ENCODE results near the gene NMRK1.

NMRK1 gene

GRCh38 chr9:75083188-75083970 lies 4.6 kb downstream of the NMRK1 start:
- no peak for TF ChIP-seq CTCF (IDR thresholded peaks at IDR 0.05; ENCODE audit: low read depth, low read length, missing control alignments)
- in situ Hi-C loops (cut with HindIII; ENCODE audit: low pct_ligation_motif_present, low sequenced_read_pairs), result no loop called here
- H3K4me3 ChIP-seq (ENCODE audit: low read depth, low read length), result no peak overlapping the region
- no peaks in the 10 kb centered on the region for H3K27me3 ChIP-seq (replicated peaks)
- H3K36me3 ChIP-seq (replicated peaks), result no peaks in the 10 kb centered on the region
- DNase-seq, result no peak
- no peak overlapping the region for H3K27ac ChIP-seq

DNA sequence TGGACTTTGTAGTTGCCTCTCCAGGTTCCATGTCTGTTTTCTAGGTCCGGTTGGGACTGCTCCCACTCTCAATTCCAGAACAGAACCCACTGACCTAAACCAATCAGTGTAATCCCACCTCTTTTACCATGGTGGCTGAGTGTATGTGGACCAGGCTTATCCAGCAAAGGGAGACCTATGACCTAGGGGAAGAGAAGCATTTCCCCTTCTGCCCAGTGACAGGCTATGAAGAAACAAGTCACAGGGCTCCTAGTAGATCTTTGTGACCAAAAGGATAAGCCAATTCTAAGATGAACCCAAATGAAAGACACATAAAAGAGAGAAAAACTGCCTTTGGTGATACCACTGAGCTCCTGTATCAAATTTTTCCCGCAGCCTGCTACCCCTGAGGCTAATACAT lies 6.3 kb downstream of the NMRK1 start:
- no peak for TF ChIP-seq CTCF (IDR thresholded peaks at IDR 0.05; ENCODE audit: low read depth, low read length, missing control alignments)
- Histone ChIP-seq H3K27me3 (replicated peaks) (no peaks in the 10 kb centered on the region), H3K27ac (no peak overlapping the region), H3K36me3 (replicated peaks) (no peaks in the 10 kb centered on the region), H3K4me3 (ENCODE audit: low read depth, low read length) (no peak overlapping the region)
- in situ Hi-C loops (cut with HindIII; ENCODE audit: low pct_ligation_motif_present, low sequenced_read_pairs), result no loop called here
- no peak for DNase-seq

DNA sequence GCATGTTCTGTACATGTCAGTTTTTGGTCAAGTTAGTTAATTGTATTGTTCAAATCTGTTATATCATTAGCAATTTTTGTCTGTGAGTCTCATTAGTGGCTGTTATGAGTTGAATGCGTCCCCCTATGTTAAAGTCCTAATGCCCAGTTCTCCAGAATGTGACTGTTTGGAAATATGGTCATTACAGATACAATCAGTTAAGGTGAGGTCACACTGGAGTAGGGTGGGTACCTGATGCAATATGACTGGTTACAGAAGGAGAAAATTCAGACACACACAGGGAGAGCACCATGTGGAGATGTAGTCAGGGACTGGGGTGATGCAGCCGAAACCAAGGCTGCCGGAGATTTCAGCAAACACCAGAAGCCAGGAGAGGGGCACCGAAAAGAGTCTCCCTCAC lies 15.1 kb downstream of the NMRK1 start:
- Histone ChIP-seq H3K36me3 (replicated peaks) (no peaks in the 10 kb centered on the region), H3K27me3 (replicated peaks) (no peaks in the 10 kb centered on the region), H3K4me3 (ENCODE audit: low read depth, low read length) (no peak overlapping the region), H3K27ac (no peak overlapping the region)
- no peak for DNase-seq
- in situ Hi-C loops (cut with HindIII; ENCODE audit: low pct_ligation_motif_present, low sequenced_read_pairs), result no loop called here
- no peak for TF ChIP-seq CTCF (IDR thresholded peaks at IDR 0.05; ENCODE audit: low read depth, low read length, missing control alignments)

GRCh38 chr9:75071530-75072122 lies 16.3 kb downstream of the NMRK1 start:
- in situ Hi-C loops (cut with HindIII; ENCODE audit: low pct_ligation_motif_present, low sequenced_read_pairs), result no loop called here
- Histone ChIP-seq H3K36me3 (replicated peaks) (no peaks in the 10 kb centered on the region), H3K4me3 (ENCODE audit: low read depth, low read length) (no peak overlapping the region), H3K27ac (no peak overlapping the region), H3K27me3 (replicated peaks) (no peaks in the 10 kb centered on the region)
- TF ChIP-seq CTCF (IDR thresholded peaks at IDR 0.05; ENCODE audit: low read depth, low read length, missing control alignments), result no peak
- no peak for DNase-seq

DNA sequence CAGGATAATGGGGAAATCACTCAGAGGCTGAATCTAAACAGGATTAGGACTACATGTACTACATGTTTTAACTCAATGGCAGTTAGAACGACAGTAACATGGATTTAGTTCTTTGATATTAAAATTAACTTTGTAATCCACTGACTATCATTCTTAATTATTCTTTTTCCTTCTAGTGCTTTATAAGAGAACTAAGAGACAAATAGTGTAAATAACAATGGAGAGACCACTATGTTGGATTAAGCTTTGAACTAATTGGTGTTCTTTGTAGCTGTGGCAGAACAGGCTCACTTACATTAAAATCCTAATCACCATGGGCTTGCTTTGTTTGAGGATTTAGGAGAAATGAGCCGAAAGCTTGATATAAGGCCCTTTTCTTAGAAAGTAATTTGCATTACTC lies 18.8 kb downstream of the NMRK1 start:
- DNase-seq, result no peak
- TF ChIP-seq CTCF (IDR thresholded peaks at IDR 0.05; ENCODE audit: low read depth, low read length, missing control alignments), result no peak
- Histone ChIP-seq H3K27ac (no peak overlapping the region), H3K27me3 (replicated peaks) (no peaks in the 10 kb centered on the region), H3K36me3 (replicated peaks) (no peaks in the 10 kb centered on the region), H3K4me3 (ENCODE audit: low read depth, low read length) (no peak overlapping the region)
- in situ Hi-C loops (cut with HindIII; ENCODE audit: low pct_ligation_motif_present, low sequenced_read_pairs), result no loop called here

Data from brain microvascular endothelial cell (primary cell).